Right ventricle myocardium superior (tissue), 1 donor: ENCODE results near the gene AKR1C1. TPM values are rescaled to one million over a fixed set of nuclear protein-coding genes. Genes with fewer than 3 reads are reported as not detected.
"Not testable (repeated sequence)": the region's sequence is repeated elsewhere in the genome, so short reads cannot be mapped to it uniquely, and the experiment has no call there.

Experiments used
- ATAC-seq: fragments of 200-7000 bp; cut with Tn5 transposase; one replicate; pipeline ENCODE4 v1.9.1; 2020; ENCODE audit warnings: mild to moderate bottlenecking; ENCODE audit not compliant: poor library complexity
- DNase-seq: peaks from one replicate; pipeline ENCODE4 v3.0.0-alpha.2; 2020
- intact Hi-C: fragments of 100-400 bp; cut with DNase I; formaldehyde crosslinking; loops from one replicate; pipeline ENCODE4 v1.11.2; 2022
- total RNA-seq: library from RNA; stranded (reverse); fragmentation: NEBNext Ultra II Directional; extraction: Animal tissue kit (Norgen Biotek cat#: 25700); gene quantifications from one replicate; pipeline ENCODE4 v1.2.1, GENCODE V29; 2021
- donor health status: DM: no; HTN: yes; CAD: no; lungs with severe emphysema.

Gene AKR1C1
- total RNA-seq, 1 donor from 2014 or later: 31.4 TPM

GRCh38 chr10:4977025-4977424 is 13.8 kb downstream of the AKR1C1 start:
- no peak for ATAC-seq
- no peak for DNase-seq
- intact Hi-C loops: no loop called here

- intact Hi-C loops: no loop called here
- ATAC-seq (no peak), DNase-seq (no peak)
Measured at GRCh38 chr10:4978870-4979269, 15.7 kb downstream of the AKR1C1 start.

GRCh38 chr10:4980793-4981192 is 17.6 kb downstream of the AKR1C1 start:
- ATAC-seq (no peak), DNase-seq (no peak)
- intact Hi-C loops: loop anchor here (5.0 kb wide), 1 partner anchor 133 kb away; no protein-coding TSS in a partner anchor

- intact Hi-C loops: loop anchor here (5.0 kb wide), 1 partner anchor 135 kb away; no protein-coding TSS in a partner anchor
- no peak for DNase-seq
- ATAC-seq: peak; percentile 45
Measured at GRCh38 chr10:4981722-4982471, 18.7 kb downstream of the AKR1C1 start.

- ATAC-seq (peak; percentile 35), DNase-seq (no peak)
- intact Hi-C loops: loop anchor here (5.0 kb wide), 1 partner anchor 135 kb away; no protein-coding TSS in a partner anchor
Measured at GRCh38 chr10:4982764-4983226, 19.6 kb downstream of the AKR1C1 start.

GRCh38 chr10:4983615-4984216 is 20.5 kb downstream of the AKR1C1 start:
- ATAC-seq: no peak
- intact Hi-C loops: loop anchor here (5.0 kb wide), 1 partner anchor 136 kb away; no protein-coding TSS in a partner anchor

GRCh38 chr10:4984223-4984622 is 21.0 kb downstream of the AKR1C1 start:
- ATAC-seq (no peak), DNase-seq (no peak)
- intact Hi-C loops: loop anchor here (5.0 kb wide), 1 partner anchor 137 kb away; no protein-coding TSS in a partner anchor

More at GRCh38 chr10:4983615-4984216, 20.5 kb downstream of the AKR1C1 start:
- no peak for DNase-seq

GRCh38 chr10:4984971-4985594 is 21.9 kb downstream of the AKR1C1 start:
- intact Hi-C loops: loop anchor here (5.0 kb wide), 1 partner anchor 138 kb away; no protein-coding TSS in a partner anchor
- ATAC-seq: peak; percentile 66
- DNase-seq: no peak

GRCh38 chr10:4988000-4988641 is 24.9 kb downstream of the AKR1C1 start:
- DNase-seq, intact Hi-C loops, ATAC-seq: not testable (repeated sequence)

GRCh38 chr10:4990217-4990616 is 27.0 kb downstream of the AKR1C1 start:
- DNase-seq (no peak), ATAC-seq (no peak)
- intact Hi-C loops: no loop called here

GRCh38 chr10:4991463-4991862 is 28.2 kb downstream of the AKR1C1 start:
- ATAC-seq, DNase-seq, intact Hi-C loops: not testable (repeated sequence)

- ATAC-seq, DNase-seq, intact Hi-C loops: not testable (repeated sequence)
Measured at GRCh38 chr10:4992564-4992963, 29.3 kb downstream of the AKR1C1 start.

- ATAC-seq, DNase-seq, intact Hi-C loops: not testable (repeated sequence)
Measured at GRCh38 chr10:4994260-4994659, 31.0 kb downstream of the AKR1C1 start.

GRCh38 chr10:4998671-4999070 is 35.5 kb downstream of the AKR1C1 start:
- ATAC-seq (no peak), DNase-seq (no peak)
- intact Hi-C loops: no loop called here

- ATAC-seq: no peak
- DNase-seq: no peak
- intact Hi-C loops: no loop called here
Measured at GRCh38 chr10:5002013-5002727, 39.0 kb downstream of the AKR1C1 start.

GRCh38 chr10:5003127-5004029 is 40.2 kb downstream of the AKR1C1 start, which contains the start of gene AKR1C2:
Gene AKR1C2, minus strand, starts transcription at chr10:5003857. Its CDS starts 22 bp downstream, at chr10:5003835.
- ATAC-seq: peak; percentile 99
- intact Hi-C loops, DNase-seq: not testable (repeated sequence)

- ATAC-seq, intact Hi-C loops, DNase-seq: not testable (repeated sequence)
Measured at GRCh38 chr10:5004030-5004385, 40.8 kb downstream of the AKR1C1 start.
